SK-N-MC (cell line): ENCODE measurements around the gene SLC16A14.

Source experiments
- DNase-seq: peaks from one replicate; pipeline ENCODE4 v3.0.0-alpha.2; 2011; ENCODE audit warnings: low read depth, low spot score
- H3K27ac ChIP-seq: fragments of 200-600 bp; sonication (generic); 2 replicates; pipeline ENCODE4 v1.5.1; 2016; ENCODE audit warnings: mixed run types
- H3K36me3 ChIP-seq: fragments of 200-600 bp; sonication (generic); 2 replicates; pipeline ENCODE4 v1.6.1; 2017; ENCODE audit warnings: antibody characterized with exemption, low read length, mixed read lengths; ENCODE audit not compliant: insufficient read depth
- H3K4me3 ChIP-seq: fragments of 200-600 bp; sonication (generic); 2 replicates; pipeline ENCODE4 v1.5.1; 2016
- H3K9ac ChIP-seq: fragments of 200-600 bp; sonication (generic); 2 replicates; pipeline ENCODE4 v1.8.0; 2017; ENCODE audit warnings: mixed run types, mixed read lengths; ENCODE audit not compliant: insufficient read length
- H3K9me3 ChIP-seq: fragments of 200-600 bp; sonication (generic); 2 replicates; pipeline ENCODE4 v1.6.1; 2017; ENCODE audit warnings: low read depth, mild to moderate bottlenecking, antibody characterized with exemption, low read length, moderate library complexity, mixed read lengths
- EZH2 ChIP-seq: fragments of 200-600 bp; sonication (generic); IDR thresholded peaks from one replicate; pipeline ENCODE4 v1.6.1; 2017; ENCODE audit warnings: antibody characterized with exemption
- FOXP2 ChIP-seq: optimal IDR thresholded peaks from 2 replicates; pipeline ENCODE3; 2011; ENCODE audit warnings: mild to moderate bottlenecking, moderate library complexity; ENCODE audit not compliant: insufficient read depth; ENCODE audit errors: extremely low read length, control extremely low read depth
- POLR2AphosphoS5 ChIP-seq: IDR thresholded peaks from 2 replicates; pipeline ENCODE4 v1.6.1; 2012; ENCODE audit warnings: mild to moderate bottlenecking, low read depth, low read length, borderline replicate concordance

Gene SLC16A14

GRCh38 chr2:230012267-230012884 is 56.3 kb downstream of the SLC16A14 start:
- no peak overlapping the region for H3K4me3 ChIP-seq
- no peak overlapping the region for H3K27ac ChIP-seq
- TF ChIP-seq POLR2AphosphoS5 (no peak), EZH2 (no peak), FOXP2 (no peak)
- peak overlapping the region; percentile 25 for H3K9ac ChIP-seq
- H3K36me3 ChIP-seq: no peaks in the 10 kb centered on the region
- no peaks in the 10 kb centered on the region for H3K9me3 ChIP-seq
- no peak for DNase-seq

DNA sequence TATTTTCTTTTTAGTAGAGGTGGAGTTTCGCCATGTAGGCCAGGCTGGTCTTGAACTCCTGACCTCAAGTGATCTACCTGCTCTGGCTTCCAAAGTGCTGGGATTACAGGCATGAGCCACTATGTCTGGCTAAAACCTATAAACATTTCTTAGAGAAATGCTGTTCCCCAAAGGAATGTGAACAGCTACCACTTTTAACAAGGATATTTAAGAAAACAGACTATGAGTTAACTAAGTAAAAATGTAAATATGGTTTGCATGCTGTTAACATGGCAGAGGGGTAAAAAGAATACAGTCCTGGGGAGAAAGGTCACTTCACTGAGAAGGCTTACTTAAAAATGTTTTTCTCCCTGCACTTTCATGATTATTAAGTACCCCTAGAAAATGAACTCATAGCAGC is 57.1 kb downstream of the SLC16A14 start:
- Histone ChIP-seq H3K36me3 (no peaks in the 10 kb centered on the region), H3K9ac (no peak overlapping the region), H3K27ac (no peak overlapping the region), H3K4me3 (no peak overlapping the region), H3K9me3 (no peaks in the 10 kb centered on the region)
- DNase-seq: no peak
- no peak for TF ChIP-seq EZH2
- TF ChIP-seq FOXP2: no peak
- TF ChIP-seq POLR2AphosphoS5: no peak

DNA sequence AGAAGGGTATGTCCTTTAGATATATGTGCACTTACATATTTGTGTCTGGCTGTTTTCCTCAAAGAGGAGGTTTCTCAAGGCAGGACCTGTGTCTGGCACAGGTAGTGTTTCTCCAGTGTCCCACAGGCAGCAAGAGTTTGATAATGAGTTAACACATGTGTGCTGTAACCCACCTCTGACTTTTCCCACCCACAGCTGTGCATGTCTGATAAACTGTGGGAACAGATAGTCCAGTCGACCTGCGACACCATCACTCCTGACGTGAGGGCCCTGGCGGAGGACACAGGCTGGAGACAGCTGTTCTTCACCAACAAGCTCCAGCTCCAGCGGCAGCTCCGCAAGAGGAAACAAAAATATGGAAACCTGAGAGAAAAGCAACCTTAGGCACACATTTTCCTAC is 58.2 kb downstream of the SLC16A14 start:
- TF ChIP-seq FOXP2: no peak
- no peak for TF ChIP-seq POLR2AphosphoS5
- no peak for TF ChIP-seq EZH2
- H3K4me3 ChIP-seq: no peak overlapping the region
- H3K9ac ChIP-seq: no peak overlapping the region
- no peaks in the 10 kb centered on the region for H3K36me3 ChIP-seq
- no peaks in the 10 kb centered on the region for H3K9me3 ChIP-seq
- no peak overlapping the region for H3K27ac ChIP-seq
- DNase-seq: no peak

DNA sequence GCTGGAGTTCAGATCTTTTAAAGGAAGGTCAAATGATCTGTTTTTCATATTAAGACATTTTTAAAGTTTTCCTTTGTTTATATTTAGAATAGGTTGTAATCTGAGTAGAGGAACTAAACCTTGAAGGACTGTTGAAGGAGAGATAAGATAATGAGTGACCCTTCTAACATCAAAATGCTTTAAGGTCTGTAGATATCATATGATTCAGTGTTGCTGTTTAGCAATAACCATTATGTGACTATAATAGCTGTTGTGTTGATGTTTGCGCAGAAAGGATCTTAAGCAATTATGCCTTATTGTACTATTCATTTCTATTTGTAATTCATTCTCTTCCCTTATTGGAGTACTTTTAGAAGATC is 60.0 kb downstream of the SLC16A14 start:
- no peak overlapping the region for H3K9ac ChIP-seq
- no peak for TF ChIP-seq FOXP2
- TF ChIP-seq EZH2: no peak
- TF ChIP-seq POLR2AphosphoS5: no peak
- no peak overlapping the region for H3K4me3 ChIP-seq
- H3K9me3 ChIP-seq: no peaks in the 10 kb centered on the region
- H3K27ac ChIP-seq: no peak overlapping the region
- H3K36me3 ChIP-seq: no peaks in the 10 kb centered on the region
- no peak for DNase-seq

GRCh38 chr2:230007931-230008707 is 60.6 kb downstream of the SLC16A14 start:
- TF ChIP-seq FOXP2 (no peak), EZH2 (no peak), POLR2AphosphoS5 (no peak)
- no peaks in the 10 kb centered on the region for H3K9me3 ChIP-seq
- no peak overlapping the region for H3K9ac ChIP-seq
- DNase-seq: peak; percentile 61
- no peak overlapping the region for H3K27ac ChIP-seq
- H3K4me3 ChIP-seq: 0 out of 2 replicates have a peak overlapping the region, but pooled peaks have one; percentile 17
- no peaks in the 10 kb centered on the region for H3K36me3 ChIP-seq

GRCh38 chr2:230000118-230000841 is 68.4 kb downstream of the SLC16A14 start:
- H3K27ac ChIP-seq: no peak overlapping the region
- H3K9me3 ChIP-seq: no peaks in the 10 kb centered on the region
- DNase-seq: no peak
- H3K9ac ChIP-seq: no peak overlapping the region
- H3K36me3 ChIP-seq: no peaks in the 10 kb centered on the region
- H3K4me3 ChIP-seq: no peak overlapping the region
- TF ChIP-seq FOXP2 (no peak), EZH2 (no peak), POLR2AphosphoS5 (no peak)

DNA sequence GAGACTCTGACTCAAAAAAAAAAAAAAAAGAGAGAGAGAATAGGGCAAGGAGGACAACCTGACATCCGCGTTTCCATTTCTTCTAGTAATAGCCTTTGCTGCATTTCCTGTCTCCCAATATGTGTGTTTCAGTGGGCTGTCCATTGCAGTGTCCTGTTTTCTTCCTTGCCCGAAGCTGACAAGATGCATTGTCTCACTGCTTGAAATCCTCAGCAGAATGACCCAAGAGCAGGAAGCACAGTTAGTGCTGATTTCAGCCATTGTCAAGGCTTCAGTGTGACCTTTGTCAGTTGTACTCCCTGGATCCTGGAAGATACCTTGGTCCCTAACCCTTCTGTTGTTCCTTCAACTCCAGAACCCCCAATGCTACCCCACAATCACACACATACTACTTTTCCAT is 71.2 kb downstream of the SLC16A14 start:
- TF ChIP-seq POLR2AphosphoS5 (no peak), FOXP2 (no peak), EZH2 (no peak)
- Histone ChIP-seq H3K9ac (no peak overlapping the region), H3K36me3 (no peaks in the 10 kb centered on the region), H3K27ac (no peak overlapping the region), H3K4me3 (no peak overlapping the region), H3K9me3 (no peaks in the 10 kb centered on the region)
- DNase-seq: no peak

- no peak for TF ChIP-seq EZH2
- no peak for TF ChIP-seq POLR2AphosphoS5
- no peak for TF ChIP-seq FOXP2
- H3K27ac ChIP-seq: no peak overlapping the region
Observed at GRCh38 chr2:229996320-229996719, 72.4 kb downstream of the SLC16A14 start.

DNA sequence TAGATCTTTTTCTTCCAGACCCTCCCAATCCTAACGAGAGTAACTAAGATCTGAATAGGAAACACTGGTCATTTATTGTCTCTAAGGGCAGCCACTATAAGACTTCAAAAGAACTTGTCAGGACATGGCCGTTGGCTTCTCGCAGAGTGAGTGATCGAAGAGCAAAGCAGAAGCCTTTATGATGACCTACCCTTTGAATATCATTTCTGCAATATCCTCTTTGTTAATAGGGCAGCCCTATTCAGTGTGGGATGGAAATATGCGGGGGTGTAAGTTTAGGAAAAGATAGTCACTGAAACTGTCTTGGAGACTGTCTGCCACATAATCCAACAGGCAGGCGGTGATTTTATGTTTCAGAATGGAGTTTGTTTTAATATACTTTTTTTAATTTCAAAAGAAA is 75.5 kb downstream of the SLC16A14 start:
- Histone ChIP-seq H3K36me3 (no peaks in the 10 kb centered on the region), H3K4me3 (no peak overlapping the region), H3K9me3 (no peaks in the 10 kb centered on the region), H3K9ac (no peak overlapping the region), H3K27ac (no peak overlapping the region)
- TF ChIP-seq EZH2 (no peak), FOXP2 (no peak), POLR2AphosphoS5 (no peak)
- DNase-seq: no peak

More at GRCh38 chr2:229996320-229996719, 72.4 kb downstream of the SLC16A14 start:
- Histone ChIP-seq H3K36me3 (no peaks in the 10 kb centered on the region), H3K4me3 (no peak overlapping the region), H3K9me3 (no peaks in the 10 kb centered on the region), H3K9ac (no peak overlapping the region)
- DNase-seq: no peak
